ENCODE results near the gene CDC7. TPM values are rescaled to one million over a fixed set of nuclear protein-coding genes. Genes with fewer than 3 reads are reported as not detected.

CDC7 gene
- total RNA-seq, 1 donor from 2014 or later, result 4.0 TPM

- peak overlapping the region; percentile 15 for H3K9ac ChIP-seq (ENCODE audit: low read length)
Measured at GRCh38 chr1:91555821-91556531, 55.3 kb downstream of the CDC7 start.

DNA sequence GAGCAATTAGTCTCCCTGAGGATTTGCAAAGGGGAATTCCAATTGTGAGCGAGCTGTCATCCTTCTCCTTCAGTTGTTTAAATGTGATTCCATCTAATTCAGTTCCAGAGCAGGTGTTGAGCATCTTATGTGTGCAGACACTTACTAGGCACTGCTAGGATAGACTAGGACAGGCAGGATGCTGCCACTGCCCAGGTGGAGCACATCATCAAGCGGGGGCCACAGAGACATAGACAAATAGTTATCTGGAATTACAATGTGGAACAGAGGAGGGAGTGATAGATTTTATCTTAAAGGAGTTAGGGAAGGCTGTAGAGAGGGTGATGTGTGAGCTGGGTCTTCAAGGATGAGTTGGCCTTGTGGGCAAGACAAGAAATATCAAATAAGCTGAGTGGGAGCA, 55.9 kb downstream of the CDC7 start:
- H3K27me3 ChIP-seq (ENCODE audit: insufficient read depth, low read length), result no peaks in the 10 kb centered on the region
- H3K27me3 Mint-ChIP-seq (ENCODE audit: low read depth, unreplicated experiment), result peaks cover 5% of the 10 kb centered on the region
- no peaks in the 10 kb centered on the region for H3K79me2 ChIP-seq (ENCODE audit: insufficient read depth, low read length)
- H3K9ac ChIP-seq (ENCODE audit: low read length), result no peak overlapping the region
- no peak overlapping the region for H3K27ac Mint-ChIP-seq (ENCODE audit: unreplicated experiment)
- H3K4me3 ChIP-seq (ENCODE audit: insufficient read depth, low read depth, low read length), result no peak overlapping the region
- peaks cover 9% of the 10 kb centered on the region for H3K4me1 ChIP-seq (ENCODE audit: insufficient read depth, low read length)
- H3K9me3 Mint-ChIP-seq (ENCODE audit: unreplicated experiment), result no peaks in the 10 kb centered on the region
- H3K4me1 Mint-ChIP-seq (ENCODE audit: low read depth, unreplicated experiment), result peaks cover 29% of the 10 kb centered on the region
- FAIRE-seq (no peak), DNase-seq (ENCODE audit: low read depth) (no peak)
- no peak overlapping the region for H3K27ac ChIP-seq (ENCODE audit: low read depth, low read length)
- TF ChIP-seq, protein P1, sequence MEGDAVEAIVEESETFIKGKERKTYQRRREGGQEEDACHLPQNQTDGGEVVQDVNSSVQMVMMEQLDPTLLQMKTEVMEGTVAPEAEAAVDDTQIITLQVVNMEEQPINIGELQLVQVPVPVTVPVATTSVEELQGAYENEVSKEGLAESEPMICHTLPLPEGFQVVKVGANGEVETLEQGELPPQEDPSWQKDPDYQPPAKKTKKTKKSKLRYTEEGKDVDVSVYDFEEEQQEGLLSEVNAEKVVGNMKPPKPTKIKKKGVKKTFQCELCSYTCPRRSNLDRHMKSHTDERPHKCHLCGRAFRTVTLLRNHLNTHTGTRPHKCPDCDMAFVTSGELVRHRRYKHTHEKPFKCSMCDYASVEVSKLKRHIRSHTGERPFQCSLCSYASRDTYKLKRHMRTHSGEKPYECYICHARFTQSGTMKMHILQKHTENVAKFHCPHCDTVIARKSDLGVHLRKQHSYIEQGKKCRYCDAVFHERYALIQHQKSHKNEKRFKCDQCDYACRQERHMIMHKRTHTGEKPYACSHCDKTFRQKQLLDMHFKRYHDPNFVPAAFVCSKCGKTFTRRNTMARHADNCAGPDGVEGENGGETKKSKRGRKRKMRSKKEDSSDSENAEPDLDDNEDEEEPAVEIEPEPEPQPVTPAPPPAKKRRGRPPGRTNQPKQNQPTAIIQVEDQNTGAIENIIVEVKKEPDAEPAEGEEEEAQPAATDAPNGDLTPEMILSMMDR (IDR thresholded peaks at IDR 0.05; ENCODE audit: insufficient read depth, low read depth, low read length), result no peak
- TF ChIP-seq EZH2 (IDR thresholded peaks at IDR 0.05; ENCODE audit: insufficient read depth, low read length), result no peak
- H3K36me3 ChIP-seq (ENCODE audit: insufficient read depth, low read length), result no peaks in the 10 kb centered on the region
- no peak overlapping the region for H2AFZ ChIP-seq (ENCODE audit: low read depth, low read length)
- H3K36me3 Mint-ChIP-seq (ENCODE audit: low read depth, unreplicated experiment), result no peaks in the 10 kb centered on the region
- H3K4me3 Mint-ChIP-seq (ENCODE audit: unreplicated experiment), result no peak overlapping the region
- H4K20me1 ChIP-seq (ENCODE audit: insufficient read depth, low read length), result no peaks in the 10 kb centered on the region
- H3K9me3 ChIP-seq (ENCODE audit: insufficient read depth, low read depth, low read length), result no peaks in the 10 kb centered on the region
- H3K4me2 ChIP-seq (ENCODE audit: low read length), result peak overlapping the region; percentile 2

More at GRCh38 chr1:91555821-91556531, 55.3 kb downstream of the CDC7 start:
- Mint-ChIP-seq H3K27me3 (ENCODE audit: low read depth, unreplicated experiment) (peaks cover 5% of the 10 kb centered on the region), H3K4me1 (ENCODE audit: low read depth, unreplicated experiment) (peaks cover 29% of the 10 kb centered on the region), H3K4me3 (ENCODE audit: unreplicated experiment) (no peak overlapping the region), H3K9me3 (ENCODE audit: unreplicated experiment) (no peaks in the 10 kb centered on the region), H3K36me3 (ENCODE audit: low read depth, unreplicated experiment) (no peaks in the 10 kb centered on the region), H3K27ac (ENCODE audit: unreplicated experiment) (peak overlapping the region; percentile 43)
- no peak overlapping the region for H3K4me3 ChIP-seq (ENCODE audit: insufficient read depth, low read depth, low read length)
- H3K4me2 ChIP-seq (ENCODE audit: low read length), result peak overlapping the region; percentile 16
- H2AFZ ChIP-seq (ENCODE audit: low read depth, low read length), result no peak overlapping the region
- no peak for TF ChIP-seq EZH2 (IDR thresholded peaks at IDR 0.05; ENCODE audit: insufficient read depth, low read length)
- TF ChIP-seq, protein P1 (IDR thresholded peaks at IDR 0.05; ENCODE audit: insufficient read depth, low read depth, low read length), result no peak
- no peaks in the 10 kb centered on the region for H4K20me1 ChIP-seq (ENCODE audit: insufficient read depth, low read length)
- H3K9me3 ChIP-seq (ENCODE audit: insufficient read depth, low read depth, low read length), result no peaks in the 10 kb centered on the region
- H3K36me3 ChIP-seq (ENCODE audit: insufficient read depth, low read length), result no peaks in the 10 kb centered on the region
- no peaks in the 10 kb centered on the region for H3K27me3 ChIP-seq (ENCODE audit: insufficient read depth, low read length)
- peaks cover 9% of the 10 kb centered on the region for H3K4me1 ChIP-seq (ENCODE audit: insufficient read depth, low read length)
- H3K79me2 ChIP-seq (ENCODE audit: insufficient read depth, low read length), result no peaks in the 10 kb centered on the region
- peak overlapping the region; percentile 31 for H3K27ac ChIP-seq (ENCODE audit: low read depth, low read length)
- DNase-seq (ENCODE audit: low read depth) (peak; percentile 89), FAIRE-seq (peak; percentile 55)

- Histone ChIP-seq H3K27me3 (ENCODE audit: insufficient read depth, low read length) (no peaks in the 10 kb centered on the region), H3K4me1 (ENCODE audit: insufficient read depth, low read length) (peaks cover 9% of the 10 kb centered on the region), H3K27ac (ENCODE audit: low read depth, low read length) (no peak overlapping the region), H3K4me3 (ENCODE audit: insufficient read depth, low read depth, low read length) (no peak overlapping the region), H3K36me3 (ENCODE audit: insufficient read depth, low read length) (no peaks in the 10 kb centered on the region), H3K9ac (ENCODE audit: low read length) (no peak overlapping the region), H3K79me2 (ENCODE audit: insufficient read depth, low read length) (no peaks in the 10 kb centered on the region), H3K9me3 (ENCODE audit: insufficient read depth, low read depth, low read length) (no peaks in the 10 kb centered on the region), H2AFZ (ENCODE audit: low read depth, low read length) (no peak overlapping the region), H3K4me2 (ENCODE audit: low read length) (no peak overlapping the region), H4K20me1 (ENCODE audit: insufficient read depth, low read length) (no peaks in the 10 kb centered on the region)
- TF ChIP-seq, protein P1 (IDR thresholded peaks at IDR 0.05; ENCODE audit: insufficient read depth, low read depth, low read length), result no peak
- Mint-ChIP-seq H3K27me3 (ENCODE audit: low read depth, unreplicated experiment) (peaks cover 5% of the 10 kb centered on the region), H3K27ac (ENCODE audit: unreplicated experiment) (no peak overlapping the region), H3K4me3 (ENCODE audit: unreplicated experiment) (no peak overlapping the region), H3K4me1 (ENCODE audit: low read depth, unreplicated experiment) (peaks cover 27% of the 10 kb centered on the region), H3K9me3 (ENCODE audit: unreplicated experiment) (no peaks in the 10 kb centered on the region), H3K36me3 (ENCODE audit: low read depth, unreplicated experiment) (no peaks in the 10 kb centered on the region)
- FAIRE-seq, result no peak
- peak; percentile 37 for DNase-seq (ENCODE audit: low read depth)
Measured at GRCh38 chr1:91557039-91557690, 56.5 kb downstream of the CDC7 start.

Measured in astrocyte (in vitro differentiated cells and primary cell).